Endothelial cell of umbilical vein (primary cell): Measurements from ENCODE around the gene RGS6.

Experiments
- POLR2A ChIP-seq: IDR thresholded peaks from 2 replicates; pipeline ENCODE4 v1.6.1; 2012; ENCODE audit warnings: low read depth, mild to moderate bottlenecking, control low read depth, low read length
- POLR2AphosphoS5 ChIP-seq: IDR thresholded peaks from 2 replicates; pipeline ENCODE4 v1.6.1; 2012; ENCODE audit warnings: low read depth, mild to moderate bottlenecking, control low read depth, low read length, moderate library complexity; ENCODE audit not compliant: insufficient read depth
- TF ChIP-seq, protein P1 (sequence below), 2 donors: IDR thresholded peaks; 1 replicate in 1 of 2; 2 replicates in 1 of 2; pipeline ENCODE4 v1.5.1; 2011; ENCODE audit warnings: low read length in 2 of 2, mild to moderate bottlenecking in 2 of 2, moderate library complexity in 2 of 2, control low read depth in 1 of 2, inconsistent platforms in 1 of 2, low read depth in 1 of 2; ENCODE audit not compliant: insufficient read depth in 1 of 2; ENCODE audit errors: extremely low read depth in 1 of 2
- TF ChIP-seq, protein P2 (sequence below): IDR thresholded peaks from 2 replicates; pipeline ENCODE4 v1.6.1; 2011; ENCODE audit not compliant: insufficient read depth, insufficient read length

DNA sequence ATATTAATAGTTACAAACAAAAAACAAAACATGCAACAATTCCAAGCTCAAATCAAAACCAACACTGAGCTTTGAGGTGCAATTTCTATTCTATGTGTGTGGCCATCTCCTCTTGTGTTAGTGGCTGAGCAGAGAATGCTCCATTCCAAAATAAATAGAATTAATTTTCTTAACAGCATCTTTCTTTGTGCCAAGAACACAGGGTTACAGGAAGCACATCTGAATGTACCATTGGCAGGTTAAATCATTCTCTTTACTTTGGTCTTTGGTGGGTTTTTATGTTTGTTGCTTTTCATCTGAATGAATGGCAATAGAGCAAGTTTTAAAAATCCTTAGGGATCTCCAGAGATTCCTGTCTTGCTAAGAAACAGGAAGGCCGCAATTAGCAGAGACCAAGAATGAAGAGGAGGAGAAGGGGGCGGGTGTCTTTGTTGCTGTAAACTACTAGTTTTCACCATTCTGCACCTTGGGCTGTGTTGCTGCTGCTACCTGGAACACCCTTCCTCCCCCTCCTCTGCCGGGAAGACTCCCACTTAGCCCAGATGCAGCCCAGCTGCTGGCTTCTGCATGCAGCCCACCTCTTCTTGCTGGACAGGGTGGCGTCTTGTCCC is 165.0 kb downstream of the RGS6 start:
- TF ChIP-seq, protein P1, sequence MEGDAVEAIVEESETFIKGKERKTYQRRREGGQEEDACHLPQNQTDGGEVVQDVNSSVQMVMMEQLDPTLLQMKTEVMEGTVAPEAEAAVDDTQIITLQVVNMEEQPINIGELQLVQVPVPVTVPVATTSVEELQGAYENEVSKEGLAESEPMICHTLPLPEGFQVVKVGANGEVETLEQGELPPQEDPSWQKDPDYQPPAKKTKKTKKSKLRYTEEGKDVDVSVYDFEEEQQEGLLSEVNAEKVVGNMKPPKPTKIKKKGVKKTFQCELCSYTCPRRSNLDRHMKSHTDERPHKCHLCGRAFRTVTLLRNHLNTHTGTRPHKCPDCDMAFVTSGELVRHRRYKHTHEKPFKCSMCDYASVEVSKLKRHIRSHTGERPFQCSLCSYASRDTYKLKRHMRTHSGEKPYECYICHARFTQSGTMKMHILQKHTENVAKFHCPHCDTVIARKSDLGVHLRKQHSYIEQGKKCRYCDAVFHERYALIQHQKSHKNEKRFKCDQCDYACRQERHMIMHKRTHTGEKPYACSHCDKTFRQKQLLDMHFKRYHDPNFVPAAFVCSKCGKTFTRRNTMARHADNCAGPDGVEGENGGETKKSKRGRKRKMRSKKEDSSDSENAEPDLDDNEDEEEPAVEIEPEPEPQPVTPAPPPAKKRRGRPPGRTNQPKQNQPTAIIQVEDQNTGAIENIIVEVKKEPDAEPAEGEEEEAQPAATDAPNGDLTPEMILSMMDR (IDR thresholded peaks at IDR 0.05; ENCODE audit: extremely low read depth in 1 of 2, insufficient read depth in 1 of 2, low read depth in 1 of 2, low read length in 2 of 2), result no peak
- no peak for TF ChIP-seq POLR2AphosphoS5
- TF ChIP-seq, protein P2, sequence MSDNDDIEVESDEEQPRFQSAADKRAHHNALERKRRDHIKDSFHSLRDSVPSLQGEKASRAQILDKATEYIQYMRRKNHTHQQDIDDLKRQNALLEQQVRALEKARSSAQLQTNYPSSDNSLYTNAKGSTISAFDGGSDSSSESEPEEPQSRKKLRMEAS, result no peak
- no peak for TF ChIP-seq POLR2A
